H1 (cell line): Measurements from ENCODE around the gene MAP3K1. TPM values are rescaled to one million over a fixed set of nuclear protein-coding genes. Genes with fewer than 3 reads are reported as not detected.

Source experiments
- CTCF ChIA-PET: fragments of 300-600 bp; sonication (Branson Sonifier 250); formaldehyde crosslinking; loops from one replicate; lab custom pipeline; 2021; ENCODE audit not compliant: partially characterized antibody; lab: Charles Lee
- POLR2A ChIA-PET: fragments of 300-600 bp; sonication (Branson Sonifier 250); formaldehyde crosslinking; loops from one replicate; lab custom pipeline; 2021; ENCODE audit warnings: inconsistent platforms; ENCODE audit not compliant: partially characterized antibody; lab: Charles Lee
- DNase-seq, 2 experiments: peaks; one replicate each; pipeline versions ENCODE4 v3.0.0 to v3.0.0-alpha.2; 2010 to 2022; ENCODE audit warnings: low spot score in 2 of 2, low read depth in 1 of 2, mixed read lengths in 1 of 2
- FAIRE-seq: peaks from 2 replicates; lab custom pipeline; 2011; peaks lifted over from hg19 to GRCh38; lab: Jason Lieb, UNC
- H2AFZ ChIP-seq: 2 replicates; pipeline ENCODE4 v1.8.1; 2012; ENCODE audit warnings: low read length, inconsistent platforms
- H2AK5ac ChIP-seq: 2 replicates; pipeline ENCODE4 v1.6.1; 2013; ENCODE audit warnings: low read depth, low read length
- H2BK120ac ChIP-seq: replicated peaks from 2 replicates; pipeline ENCODE3; 2013; ENCODE audit warnings: low read depth, low read length, inconsistent platforms
- H2BK12ac ChIP-seq: 2 replicates; pipeline ENCODE4 v1.6.1; 2013; ENCODE audit warnings: low read depth, low read length
- H2BK15ac ChIP-seq: 2 replicates; pipeline ENCODE4 v1.6.1; 2013; ENCODE audit warnings: low read length
- H2BK20ac ChIP-seq: 2 replicates; pipeline ENCODE4 v1.6.1; 2013; ENCODE audit warnings: low read length
- H2BK5ac ChIP-seq: 2 replicates; pipeline ENCODE4 v1.6.1; 2013; ENCODE audit warnings: low read depth, low read length
- H3K14ac ChIP-seq: 2 replicates; pipeline ENCODE4 v1.6.1; 2013; ENCODE audit warnings: inconsistent platforms; ENCODE audit not compliant: insufficient read length
- H3K18ac ChIP-seq: 2 replicates; pipeline ENCODE4 v1.6.1; 2013; ENCODE audit warnings: low read length; ENCODE audit errors: extremely low read depth
- H3K23ac ChIP-seq: 2 replicates; pipeline ENCODE4 v1.6.1; 2013; ENCODE audit warnings: inconsistent platforms; ENCODE audit not compliant: insufficient read length
- H3K23me2 ChIP-seq: 2 replicates; pipeline ENCODE4 v1.6.1; 2013; ENCODE audit warnings: low read depth, low read length
- H3K27ac ChIP-seq: 2 replicates; pipeline ENCODE4 v1.6.1; 2011; ENCODE audit warnings: low read depth, low read length, inconsistent platforms
- H3K27me3 ChIP-seq, 4 experiments: replicated peaks in 1 of 4; 1 replicate in 1 of 4; 2 replicates in 3 of 4; pipeline versions ENCODE4 v1.6.1 to v1.8.1; 2011 to 2013; ENCODE audit warnings: low read length in 3 of 4, mild to moderate bottlenecking in 3 of 4, inconsistent platforms in 2 of 4, mixed read lengths in 2 of 4, moderate library complexity in 1 of 4; ENCODE audit not compliant: control insufficient read depth in 3 of 4, insufficient read depth in 3 of 4; ENCODE audit errors: extremely low read depth in 1 of 4
- H3K36me3 ChIP-seq, 4 experiments: 2 replicates each; pipeline versions ENCODE4 v1.6.1 to v1.8.1; 2011 to 2013; ENCODE audit warnings: mild to moderate bottlenecking in 4 of 4, low read length in 3 of 4, moderate library complexity in 2 of 4, control low read depth in 1 of 4, inconsistent platforms in 1 of 4; ENCODE audit not compliant: insufficient read depth in 4 of 4, control insufficient read depth in 2 of 4
- H3K4ac ChIP-seq: replicated peaks from 2 replicates; pipeline ENCODE3; 2013; ENCODE audit warnings: low read length, low read depth, mixed read lengths, inconsistent platforms; ENCODE audit not compliant: insufficient read length
- H3K4me1 ChIP-seq, 4 experiments: replicated peaks in 1 of 4; 1 replicate in 1 of 4; 2 replicates in 3 of 4; pipeline versions ENCODE4 v1.6.1 to v1.8.1; 2011 to 2013; ENCODE audit warnings: low read length in 3 of 4, inconsistent platforms in 2 of 4, mixed read lengths in 1 of 4; ENCODE audit not compliant: insufficient read depth in 4 of 4, control insufficient read depth in 3 of 4
- H3K4me2 ChIP-seq, 2 experiments: 2 replicates each; pipeline versions ENCODE4 v1.6.1 to v1.8.1; 2011 to 2013; ENCODE audit warnings: low read depth in 2 of 2, low read length in 2 of 2, control low read depth in 1 of 2, inconsistent platforms in 1 of 2, mild to moderate bottlenecking in 1 of 2; ENCODE audit not compliant: insufficient read depth in 1 of 2
- H3K4me3 ChIP-seq, 4 experiments: fragments of 200-600, 300-600 bp in 1 of 4; sonication (generic), shearing (Covaris generic), sonication (Bioruptor Twin) in 1 of 4; 2 replicates each; pipeline versions ENCODE4 v1.5.1 to v1.8.1; 2011 to 2016; ENCODE audit warnings: low read length in 4 of 4, low read depth in 3 of 4, control low read depth in 2 of 4, inconsistent platforms in 2 of 4, mild to moderate bottlenecking in 2 of 4, mixed read lengths in 1 of 4, moderate library complexity in 1 of 4; ENCODE audit not compliant: insufficient read depth in 2 of 4; ENCODE audit errors: extremely low read depth in 1 of 4
- H3K56ac ChIP-seq: replicated peaks from 2 replicates; pipeline ENCODE3; 2013; ENCODE audit warnings: low read depth, mild to moderate bottlenecking, mixed read lengths, low read length, inconsistent platforms; ENCODE audit not compliant: insufficient read length
- H3K79me1 ChIP-seq: 2 replicates; pipeline ENCODE4 v1.6.1; 2013; ENCODE audit warnings: low read depth, low read length, control low read depth
- H3K79me2 ChIP-seq, 2 experiments: 2 replicates each; pipeline versions ENCODE4 v1.6.1 to v1.8.1; 2012 to 2013; ENCODE audit warnings: low read length in 2 of 2, mild to moderate bottlenecking in 2 of 2, inconsistent platforms in 1 of 2; ENCODE audit not compliant: insufficient read depth in 2 of 2, control insufficient read depth in 1 of 2
- H3K9ac ChIP-seq, 4 experiments: replicated peaks in 1 of 4; 1 replicate in 1 of 4; 2 replicates in 3 of 4; pipeline versions ENCODE4 v1.6.1 to v1.8.1; 2011 to 2013; ENCODE audit warnings: low read depth in 3 of 4, low read length in 3 of 4, control low read depth in 2 of 4, mild to moderate bottlenecking in 2 of 4, moderate library complexity in 2 of 4, inconsistent platforms in 1 of 4; ENCODE audit errors: extremely low read depth in 1 of 4
- H3K9me3 ChIP-seq, 2 experiments: 2 replicates each; pipeline versions ENCODE4 v1.6.1 to v1.8.1; 2012 to 2013; ENCODE audit warnings: mild to moderate bottlenecking in 2 of 2, moderate library complexity in 2 of 2, control low read depth in 1 of 2, inconsistent platforms in 1 of 2, low read depth in 1 of 2, low read length in 1 of 2, mixed read lengths in 1 of 2; ENCODE audit not compliant: insufficient read depth in 2 of 2
- H4K20me1 ChIP-seq, 2 experiments: replicated peaks in 1 of 2; 2 replicates each; pipeline versions ENCODE3 to v1.8.1; 2011 to 2013; ENCODE audit warnings: inconsistent platforms in 2 of 2, low read length in 2 of 2, mild to moderate bottlenecking in 1 of 2; ENCODE audit not compliant: insufficient read depth in 2 of 2, control insufficient read depth in 1 of 2
- H4K5ac ChIP-seq: 2 replicates; pipeline ENCODE4 v1.6.1; 2013; ENCODE audit warnings: low read length, low read depth, mixed read lengths, inconsistent platforms; ENCODE audit not compliant: insufficient read length
- H4K8ac ChIP-seq: 2 replicates; pipeline ENCODE4 v1.8.0; 2013; ENCODE audit warnings: mild to moderate bottlenecking, moderate library complexity, low read length, inconsistent platforms; ENCODE audit not compliant: insufficient read depth; ENCODE audit errors: extremely low read depth
- H4K91ac ChIP-seq: replicated peaks from 2 replicates; pipeline ENCODE3; 2013; ENCODE audit warnings: low read length, mixed read lengths, inconsistent platforms; ENCODE audit not compliant: insufficient read length
- NRF1 ChIP-seq: IDR thresholded peaks from 2 replicates; pipeline ENCODE4 v1.6.1; 2011; ENCODE audit warnings: mild to moderate bottlenecking, low read depth, low read length, improper control_type of control experiment
- POU5F1 ChIP-seq: IDR thresholded peaks from 2 replicates; pipeline ENCODE4 v1.6.1; 2011; ENCODE audit warnings: low read depth, mild to moderate bottlenecking, low read length, moderate library complexity
- RNF2 ChIP-seq: fragments of 200-900, 300-1000 bp; sonication (generic); IDR thresholded peaks from 2 replicates; pipeline ENCODE4 v1.7.1; 2016; ENCODE audit warnings: borderline replicate concordance, low read depth, mild to moderate bottlenecking, antibody characterized with exemption, low read length; ENCODE audit not compliant: poor library complexity, severe bottlenecking; ENCODE audit errors: missing control alignments
- ZNF274 ChIP-seq: IDR thresholded peaks from 2 replicates; pipeline ENCODE4 v1.7.0; 2012; ENCODE audit warnings: low read length, borderline replicate concordance; ENCODE audit errors: extremely low read depth
- WGBS, 2 experiments: shearing (Covaris generic) in 1 of 2; methylation state at CpG; one replicate each; pipeline versions ENCODE4 v1.1.6 to v1.1.7; 2013 to 2015; ENCODE audit warnings: low lambda C conversion rate in 2 of 2, mixed read lengths in 2 of 2, inconsistent platforms in 1 of 2, low coverage in 1 of 2, missing lambda C conversion rate in 1 of 2; ENCODE audit not compliant: insufficient replicate concordance in 2 of 2, insufficient coverage in 1 of 2, insufficient read length in 1 of 2; ENCODE audit errors: extremely low coverage in 1 of 2, missing lambda C conversion rate in 1 of 2; 5-methylcytosine and 5-hydroxymethylcytosine counted together
- polyA plus RNA-seq, 7 experiments: library from polyadenylated mRNA; depleted of rRNA in 3 of 7; stranded (reverse) in 5 of 7; unstranded in 2 of 7; fragments of >200 nt in 5 of 7; fragments of 200-250 nt in 2 of 7; gene quantifications; 1 replicate in 5 of 7; 2 replicates in 1 of 7; 4 replicates in 1 of 7; pipeline versions ENCODE4 v1.2.1 to v1.2.3, GENCODE V29; 2011 to 2013; ENCODE audit warnings: missing spikeins in 2 of 7, mixed read lengths in 2 of 7
- total RNA-seq: library from RNA; stranded (reverse); fragmentation: NEBNext Ultra II Directional; extraction: Animal tissue kit (Norgen Biotek cat#: 25700); gene quantifications from 2 replicates; pipeline ENCODE4 v1.2.1, GENCODE V29; 2021

MAP3K1 gene
- total and polyA plus RNA-seq, 2 of the 8 experiments (the other 6 are each of a cell fraction or from before 2014, with no cell fraction given): 3.9 to 11.8 TPM

DNA sequence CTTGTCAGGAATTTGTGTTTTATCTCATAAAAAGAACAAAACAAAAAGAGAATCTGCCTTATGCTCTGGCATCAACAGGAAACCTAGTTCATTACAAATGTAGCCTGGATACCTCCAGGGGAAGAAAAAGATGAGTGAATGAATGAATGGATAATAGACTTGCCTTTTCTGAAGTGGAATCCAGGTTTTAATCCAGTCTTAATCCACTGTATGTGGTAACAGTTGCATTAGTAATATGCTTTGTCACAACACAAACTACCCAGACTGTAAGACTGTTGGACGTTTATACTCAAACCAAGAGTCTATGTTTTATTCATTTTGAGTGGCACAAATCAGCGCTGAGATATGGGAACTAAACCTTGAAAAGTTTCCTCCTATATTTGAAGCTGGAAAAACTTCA is 32.1 kb upstream of the MAP3K1 start:
- no peak overlapping the region for H2BK15ac ChIP-seq
- H3K36me3 ChIP-seq: no peaks in the 10 kb centered on the region
- H2AFZ ChIP-seq: no peak overlapping the region
- no peak overlapping the region for H3K18ac ChIP-seq
- H2BK12ac ChIP-seq: no peak overlapping the region
- no peak overlapping the region for H3K4me3 ChIP-seq
- POLR2A ChIA-PET: no interaction called here
- no peak overlapping the region for H3K9ac ChIP-seq
- CTCF ChIA-PET: interaction anchor here (0.5 to 0.8 kb wide), 2 partner anchors 48 to 518 kb away, joined by 3 read pairs; no protein-coding TSS in a partner anchor
- H4K8ac ChIP-seq: no peak overlapping the region
- H3K23me2 ChIP-seq: no peaks in the 10 kb centered on the region
- no peak overlapping the region for H2AK5ac ChIP-seq
- DNase-seq (no peak), FAIRE-seq (no peak)
- no peaks in the 10 kb centered on the region for H4K20me1 ChIP-seq
- no peak overlapping the region for H4K5ac ChIP-seq
- H3K79me2 ChIP-seq: no peaks in the 10 kb centered on the region
- WGBS, 2 experiments: 86% methylated on average over 2 of the region's 2 CpGs; no CpG with 5 or more reads in 1 of the 2 experiments
- no peaks in the 10 kb centered on the region for H3K27me3 ChIP-seq
- H3K79me1 ChIP-seq: no peaks in the 10 kb centered on the region
- no peak overlapping the region for H3K4me2 ChIP-seq
- H3K4me1 ChIP-seq: no peaks in the 10 kb centered on the region
- no peak overlapping the region for H2BK120ac ChIP-seq
- no peak overlapping the region for H2BK20ac ChIP-seq
- peaks cover 14% of the 10 kb centered on the region in 2 experiments; a peak in 3 of 4 replicates for H3K9me3 ChIP-seq
- H2BK5ac ChIP-seq: no peak overlapping the region
- no peak overlapping the region for H3K27ac ChIP-seq
- no peak overlapping the region for H3K14ac ChIP-seq
- no peak overlapping the region for H3K4ac ChIP-seq
- no peak overlapping the region for H3K23ac ChIP-seq
- no peak overlapping the region for H4K91ac ChIP-seq
- no peak overlapping the region for H3K56ac ChIP-seq
- TF ChIP-seq NRF1 (no peak), ZNF274 (no peak), RNF2 (no peak), POU5F1 (no peak)
